GM20431 (cell line): ENCODE data around the gene GMPPA.

Experiments used
- in situ Hi-C: fragments of 300-500 bp; cut with MseI, MboI; formaldehyde crosslinking; loops from one replicate; pipeline ENCODE4 v1.15.0; 2020; ENCODE audit warnings: low sequenced_read_pairs; ENCODE audit not compliant: unreplicated experiment

GMPPA gene

GRCh38 chr2:219515874-219516629, 17.4 kb downstream of the GMPPA start:
- in situ Hi-C loops: no loop called here

DNA sequence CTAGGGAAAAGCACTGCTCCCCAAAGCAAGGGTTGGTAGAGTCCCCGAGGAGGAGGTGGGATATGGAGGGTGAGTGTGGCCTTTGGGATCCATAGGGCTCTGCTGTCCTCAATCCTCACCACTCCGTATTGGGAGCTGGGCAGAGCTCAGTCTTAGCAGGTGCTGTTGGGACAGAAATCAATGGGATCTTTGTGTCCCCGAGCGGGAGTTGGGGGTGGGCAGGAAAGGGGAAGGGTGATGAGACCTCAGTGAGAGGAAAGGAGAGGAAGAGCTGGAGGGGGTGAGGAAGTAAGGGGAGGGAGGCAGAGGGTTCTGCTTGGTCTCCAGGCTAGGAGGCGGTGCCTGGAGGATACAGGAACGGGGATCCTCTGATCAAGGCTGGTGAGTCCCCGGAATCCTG, 18.2 kb downstream of the GMPPA start:
- in situ Hi-C loops: no loop called here

GRCh38 chr2:219517954-219518778, 19.5 kb downstream of the GMPPA start:
- in situ Hi-C loops: no loop called here

- in situ Hi-C loops: no loop called here
Observed at GRCh38 chr2:219519526-219519916, 20.8 kb downstream of the GMPPA start.

DNA sequence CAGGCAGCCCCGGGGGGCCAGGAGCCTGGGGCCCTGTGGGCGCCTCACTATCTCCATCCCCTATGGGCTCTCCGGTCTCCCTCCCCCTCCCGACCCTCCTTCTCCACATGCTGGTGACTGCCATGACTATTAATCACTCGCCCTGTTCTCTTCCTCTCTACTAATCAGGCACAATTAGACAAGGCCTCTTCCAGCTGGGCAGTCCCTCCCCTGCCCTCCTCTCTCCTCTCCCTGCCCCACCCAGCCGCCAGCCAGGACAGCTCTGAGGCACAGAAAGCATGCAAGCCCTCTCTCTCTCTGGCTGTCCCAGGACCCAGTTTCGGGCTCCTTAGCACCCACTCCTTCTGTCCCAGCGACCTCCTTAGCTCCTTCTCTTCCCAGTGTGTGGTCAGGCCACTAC, 21.4 kb downstream of the GMPPA start:
- in situ Hi-C loops: loop anchor here (10.0 kb wide), 1 partner anchor 115 kb away; no protein-coding TSS in a partner anchor

DNA sequence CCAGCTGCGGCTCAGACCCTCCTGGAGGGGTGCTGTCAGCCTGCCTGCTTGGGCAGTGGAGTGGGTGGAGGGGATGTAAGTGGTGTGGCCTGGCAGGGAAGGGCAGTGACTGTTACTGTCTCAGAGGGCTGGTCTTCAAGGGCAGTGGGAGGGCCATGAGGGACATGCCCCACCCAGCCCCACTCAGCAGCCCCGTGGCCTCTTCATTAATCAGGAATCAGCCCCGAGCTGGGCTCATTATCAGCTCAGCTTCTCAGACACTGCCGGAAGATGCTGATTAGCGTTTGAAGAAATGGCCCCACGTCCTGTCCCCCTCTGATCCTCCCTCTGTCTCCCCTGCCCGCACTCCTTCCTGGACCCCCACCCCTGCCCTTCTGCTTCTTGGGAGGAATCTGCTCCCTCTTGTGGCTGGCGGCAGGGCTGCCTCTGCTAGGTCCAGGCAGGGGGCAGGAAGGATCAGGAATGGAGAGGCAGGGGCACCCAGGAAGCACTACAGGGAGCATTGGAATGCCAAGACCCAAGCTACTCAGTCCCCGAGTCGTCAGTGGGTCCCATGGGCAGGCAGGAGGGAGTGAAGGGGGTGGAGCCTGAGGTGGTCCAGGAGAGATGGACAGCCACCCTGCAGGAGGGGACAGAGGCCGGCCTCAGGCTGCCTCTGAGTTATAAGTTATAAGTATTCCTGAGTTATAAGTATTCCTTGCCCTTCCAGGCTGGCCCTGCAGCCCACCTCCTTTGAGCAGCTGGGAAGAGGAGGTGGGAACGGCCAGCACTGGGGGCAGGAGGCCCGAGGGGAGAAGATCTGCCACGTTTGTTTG, 22.6 kb downstream of the GMPPA start:
- in situ Hi-C loops: loop anchor here (10.0 kb wide), 1 partner anchor 116 kb away; no protein-coding TSS in a partner anchor

DNA sequence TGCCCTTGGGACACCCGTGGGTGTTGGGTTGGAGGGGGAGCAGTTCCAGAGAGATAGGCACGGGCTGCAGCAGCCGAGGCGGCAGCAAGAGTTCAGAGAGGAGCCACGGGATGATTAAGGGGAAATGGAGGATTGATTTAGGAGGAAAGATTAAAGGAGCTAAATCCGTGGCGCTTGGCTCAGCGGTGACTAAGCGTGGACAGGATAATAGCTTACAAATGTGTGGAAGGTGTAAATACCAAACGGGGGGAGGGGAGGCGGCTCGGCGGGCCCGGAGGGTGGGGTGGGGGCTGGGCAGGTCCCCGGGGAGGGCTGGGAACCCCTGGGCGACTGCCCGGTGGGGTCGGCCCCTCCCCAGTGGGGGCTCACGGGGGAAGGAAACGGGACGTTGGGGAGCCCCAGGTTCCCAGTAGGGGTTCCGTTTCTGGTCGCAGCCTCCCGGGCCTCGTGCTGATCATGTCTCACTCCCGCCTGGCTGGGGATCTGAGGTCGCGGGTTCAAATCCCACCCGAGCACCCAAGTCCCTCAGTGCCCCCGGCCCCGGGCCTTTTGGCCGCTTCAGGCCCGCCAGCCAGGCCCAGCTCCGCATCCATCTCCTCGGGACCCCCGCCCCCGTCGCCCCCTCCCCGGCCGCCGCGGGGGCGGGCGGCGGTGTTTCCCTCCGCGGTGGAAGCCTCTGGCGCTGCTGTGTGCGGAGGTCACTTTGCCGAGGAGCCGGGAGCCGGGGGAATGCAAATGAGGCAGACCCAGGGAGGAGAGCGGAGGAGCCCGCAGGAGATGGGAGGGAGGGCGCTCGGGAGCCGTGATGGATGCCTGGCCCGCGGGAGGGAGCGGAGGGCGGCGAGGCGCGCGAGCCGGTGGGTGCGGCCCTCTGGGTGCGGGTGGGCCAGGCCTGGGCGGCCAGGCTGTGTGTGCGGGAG, 23.7 kb downstream of the GMPPA start:
- in situ Hi-C loops: loop anchor here (10.0 kb wide), 1 partner anchor 118 kb away; no protein-coding TSS in a partner anchor

DNA sequence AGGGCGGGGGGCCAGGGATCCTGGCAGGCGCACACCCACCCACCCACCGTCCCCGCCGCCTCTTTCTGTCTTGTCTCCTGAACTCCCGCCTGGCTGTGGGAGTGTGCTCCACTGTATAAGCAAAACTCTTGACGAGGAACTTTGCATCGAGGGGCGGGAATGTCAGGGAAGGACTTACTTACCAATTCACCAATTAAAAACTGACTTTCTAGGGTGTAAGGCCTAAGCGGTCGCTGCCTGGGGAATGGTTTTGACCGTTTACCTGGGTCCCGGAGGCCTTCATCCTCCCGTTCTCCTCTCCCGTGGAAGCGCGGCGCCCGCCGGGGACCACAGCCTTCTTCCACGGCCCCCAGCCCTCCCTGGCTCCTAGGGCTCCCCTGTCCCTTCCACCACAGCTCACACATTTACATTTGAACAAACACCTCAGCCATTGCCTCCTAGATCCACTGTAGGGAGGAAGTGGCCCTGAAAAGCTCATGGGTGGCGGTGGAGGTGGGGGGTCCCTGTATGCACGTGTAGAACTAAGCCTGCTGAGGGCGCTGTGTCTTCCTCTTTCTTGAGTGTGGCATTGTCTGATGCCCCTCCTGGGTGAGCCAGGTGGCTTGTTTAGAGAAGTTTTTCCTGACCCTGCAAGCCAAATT, 24.5 kb downstream of the GMPPA start:
- in situ Hi-C loops: loop anchor here (10.0 kb wide), 1 partner anchor 118 kb away; no protein-coding TSS in a partner anchor

- in situ Hi-C loops: loop anchor here (10.0 kb wide), 1 partner anchor 120 kb away; no protein-coding TSS in a partner anchor
Observed at GRCh38 chr2:219524817-219525216, 26.1 kb downstream of the GMPPA start.

GRCh38 chr2:219525533-219526232, 27.0 kb downstream of the GMPPA start:
- in situ Hi-C loops: loop anchor here (10.0 kb wide), 1 partner anchor 121 kb away; no protein-coding TSS in a partner anchor

GRCh38 chr2:219526320-219527075, 27.8 kb downstream of the GMPPA start:
- in situ Hi-C loops: loop anchor here (10.0 kb wide), 1 partner anchor 122 kb away; no protein-coding TSS in a partner anchor

- in situ Hi-C loops: loop anchor here (10.0 kb wide), 1 partner anchor 122 kb away; no protein-coding TSS in a partner anchor
Observed at GRCh38 chr2:219527076-219527394, 28.3 kb downstream of the GMPPA start.

DNA sequence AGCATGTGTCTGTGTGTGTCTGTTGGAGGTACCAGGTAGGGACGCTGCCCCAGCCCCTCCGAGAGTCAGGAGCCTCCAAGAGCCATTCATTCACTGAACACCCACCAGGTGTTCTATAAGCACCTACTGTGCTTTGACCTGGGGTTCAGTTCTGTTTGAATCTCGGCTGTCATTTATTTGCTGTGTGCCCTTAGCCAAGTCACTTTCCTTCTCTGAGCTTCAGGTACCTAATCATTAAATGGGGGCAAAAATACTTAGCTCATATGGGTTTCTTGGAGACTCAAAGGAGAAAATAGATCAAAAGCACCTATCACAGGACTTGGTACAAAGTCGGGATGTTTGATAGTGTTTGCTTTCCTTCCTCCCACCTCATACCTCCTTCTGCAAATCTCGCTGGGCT, 28.8 kb downstream of the GMPPA start:
- in situ Hi-C loops: loop anchor here (10.0 kb wide), 1 partner anchor 123 kb away; no protein-coding TSS in a partner anchor

- in situ Hi-C loops: no loop called here
Observed at GRCh38 chr2:219530048-219530963, 31.6 kb downstream of the GMPPA start.

- in situ Hi-C loops: no loop called here
Observed at GRCh38 chr2:219531639-219532377, 33.1 kb downstream of the GMPPA start.

GRCh38 chr2:219532378-219532649, 33.6 kb downstream of the GMPPA start:
- in situ Hi-C loops: no loop called here
